Right ventricle myocardium superior (tissue), 1 donor: Measurements from ENCODE around the gene SLIT3. TPM values are rescaled to one million over a fixed set of nuclear protein-coding genes. Genes with fewer than 3 reads are reported as not detected.

Experiments used
- ATAC-seq: fragments of 200-7000 bp; cut with Tn5 transposase; one replicate; pipeline ENCODE4 v1.9.1; 2020; ENCODE audit warnings: mild to moderate bottlenecking; ENCODE audit not compliant: poor library complexity
- DNase-seq: peaks from one replicate; pipeline ENCODE4 v3.0.0-alpha.2; 2020
- intact Hi-C: fragments of 100-400 bp; cut with DNase I; formaldehyde crosslinking; loops from one replicate; pipeline ENCODE4 v1.11.2; 2022
- total RNA-seq: library from RNA; stranded (reverse); fragmentation: NEBNext Ultra II Directional; extraction: Animal tissue kit (Norgen Biotek cat#: 25700); gene quantifications from one replicate; pipeline ENCODE4 v1.2.1, GENCODE V29; 2021
- donor health status: DM: no; HTN: yes; CAD: no; lungs with severe emphysema.

The SLIT3 gene
- total RNA-seq, 1 donor from 2014 or later = 12.5 TPM

DNA sequence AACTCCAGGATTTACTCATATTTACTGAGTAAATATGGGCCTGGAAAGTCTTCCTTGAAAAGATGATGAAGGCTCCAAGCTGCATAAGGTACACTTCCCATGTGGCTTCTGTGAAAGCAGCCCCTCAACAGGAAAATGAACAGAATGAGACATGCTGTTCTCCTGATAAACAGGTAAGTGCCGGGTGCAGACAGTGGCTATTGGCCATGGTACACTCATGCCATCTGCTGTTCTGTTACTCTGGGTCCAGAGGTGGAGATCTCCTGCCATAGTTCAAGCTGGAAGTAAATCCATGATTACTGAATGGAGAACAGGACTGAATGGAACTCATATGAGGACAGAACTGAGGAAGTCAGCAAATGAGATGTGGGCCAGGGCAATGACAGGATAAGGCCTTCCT is 103.6 kb downstream of the SLIT3 start:
- ATAC-seq (peak; percentile 80), DNase-seq (no peak)
- intact Hi-C loops = loop anchor here (5.0 kb wide), 1 partner anchor 210 kb away; no protein-coding TSS in a partner anchor

DNA sequence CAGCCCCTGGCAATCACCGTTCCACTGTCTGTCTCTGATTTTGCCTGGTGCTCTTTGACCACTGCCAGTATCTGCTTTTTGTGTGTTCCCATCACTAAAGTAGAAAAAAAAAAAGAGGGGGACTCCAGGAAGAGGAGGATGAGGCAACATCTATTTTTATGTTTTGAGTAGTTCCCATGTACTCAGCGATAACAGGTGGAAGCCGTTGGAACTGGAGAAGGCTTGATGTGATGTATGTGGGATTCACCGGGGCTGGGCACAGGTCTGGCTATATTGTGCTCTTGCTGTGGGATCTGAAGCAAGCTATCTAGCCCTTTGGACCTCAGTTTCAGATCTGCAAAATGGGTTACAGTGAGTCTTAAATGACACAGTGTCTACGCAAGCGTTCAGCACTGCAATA is 104.9 kb downstream of the SLIT3 start:
- intact Hi-C loops = loop anchor here (5.0 kb wide), 1 partner anchor 209 kb away; no protein-coding TSS in a partner anchor
- DNase-seq (no peak), ATAC-seq (no peak)

DNA sequence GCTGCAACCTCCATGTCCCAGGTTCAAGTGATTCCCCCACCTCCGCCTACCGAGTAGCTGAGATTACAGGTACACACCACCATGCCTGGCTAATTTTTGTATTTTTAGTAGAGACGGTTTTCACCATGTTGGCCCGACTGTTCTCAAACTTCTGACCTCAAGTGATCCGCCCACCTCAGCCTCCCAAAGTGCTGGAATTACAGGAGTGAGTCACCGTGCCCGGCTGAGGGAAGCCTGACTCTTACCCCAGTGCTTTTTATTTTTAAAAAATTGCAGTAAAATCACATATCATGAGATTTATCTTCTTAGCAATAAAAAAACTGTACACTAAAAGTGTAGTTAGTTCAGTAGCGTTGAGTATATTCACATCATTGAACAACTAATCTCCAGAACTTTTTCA is 105.3 kb downstream of the SLIT3 start:
- intact Hi-C loops = loop anchor here (5.0 kb wide), 1 partner anchor 208 kb away; no protein-coding TSS in a partner anchor
- ATAC-seq = no peak
- no peak for DNase-seq

DNA sequence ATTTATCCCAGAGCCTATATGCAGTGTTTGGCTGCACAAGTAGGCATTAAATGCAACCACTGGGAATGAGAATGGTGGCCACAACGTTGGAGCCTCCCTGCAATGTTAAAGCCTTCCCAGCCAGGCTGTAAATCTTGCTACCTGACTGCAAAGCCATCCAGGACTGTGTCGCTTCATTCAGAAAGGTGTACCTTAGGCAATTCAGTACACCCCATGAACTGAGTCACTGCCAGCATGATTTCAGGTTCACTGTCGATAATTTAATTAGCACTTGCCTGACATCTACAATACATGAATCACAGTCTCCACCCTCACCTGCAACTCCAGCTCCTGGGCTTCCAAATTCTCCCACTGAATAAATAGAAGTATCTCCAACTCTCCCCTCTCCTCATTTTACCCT is 108.4 kb downstream of the SLIT3 start:
- no peak for DNase-seq
- intact Hi-C loops = no loop called here
- ATAC-seq = no peak

- peak; percentile 65 for ATAC-seq
- intact Hi-C loops = no loop called here
- no peak for DNase-seq
Measured at GRCh38 chr5:169190849-169191248, 110.1 kb downstream of the SLIT3 start.

GRCh38 chr5:169185626-169186025 is 115.3 kb downstream of the SLIT3 start:
- peak; percentile 85 for ATAC-seq
- intact Hi-C loops = no loop called here
- no peak for DNase-seq

DNA sequence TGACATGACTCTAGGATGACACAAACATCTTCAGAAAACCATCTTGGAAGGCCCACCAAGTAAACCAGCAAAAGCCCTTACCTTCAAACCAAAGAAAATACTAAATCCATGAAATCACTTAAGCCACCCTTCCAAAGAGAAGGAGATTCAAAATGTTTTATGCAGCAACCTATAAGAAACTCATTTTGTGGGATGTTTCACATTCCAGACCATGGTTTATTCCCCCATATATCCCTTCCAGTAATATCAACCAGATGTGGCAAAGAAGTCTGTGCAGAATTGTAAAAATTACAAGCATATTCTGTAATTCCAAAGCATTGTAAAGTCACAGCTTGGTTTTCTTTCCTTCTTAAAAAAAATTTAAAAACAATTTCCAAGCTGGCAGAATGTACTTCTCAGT is 117.4 kb downstream of the SLIT3 start:
- ATAC-seq (no peak), DNase-seq (no peak)
- intact Hi-C loops = no loop called here

GRCh38 chr5:169182797-169183196 is 118.1 kb downstream of the SLIT3 start:
- ATAC-seq = no peak
- DNase-seq = no peak
- intact Hi-C loops = no loop called here

- intact Hi-C loops = no loop called here
- ATAC-seq (no peak), DNase-seq (no peak)
Measured at GRCh38 chr5:169181814-169182213, 119.1 kb downstream of the SLIT3 start.

- ATAC-seq (no peak), DNase-seq (no peak)
- intact Hi-C loops = no loop called here
Measured at GRCh38 chr5:169178754-169179153, 122.2 kb downstream of the SLIT3 start.

DNA sequence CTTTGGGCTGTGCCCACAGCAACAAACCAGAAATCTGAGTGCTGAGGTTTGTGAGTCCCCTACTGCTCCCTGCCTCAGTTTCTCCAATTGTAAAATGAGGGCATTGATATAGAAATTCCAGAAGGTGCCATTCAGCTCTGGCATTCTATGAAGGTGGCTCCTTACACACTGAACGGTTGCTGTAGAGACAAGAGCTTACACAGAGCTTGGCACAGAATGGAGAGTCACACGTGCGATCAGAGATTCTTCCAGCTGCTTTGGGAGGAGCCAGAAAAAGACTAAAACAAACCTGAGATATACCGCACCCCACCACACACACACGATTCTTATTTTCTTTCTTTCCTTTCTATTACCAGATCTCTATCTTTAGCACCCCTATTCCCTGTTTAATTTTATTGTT is 122.7 kb downstream of the SLIT3 start:
- intact Hi-C loops = no loop called here
- peak; percentile 49 for ATAC-seq
- no peak for DNase-seq

- intact Hi-C loops = no loop called here
- DNase-seq (no peak), ATAC-seq (no peak)
Measured at GRCh38 chr5:169176709-169177694, 123.9 kb downstream of the SLIT3 start.

- ATAC-seq (no peak), DNase-seq (no peak)
- intact Hi-C loops = no loop called here
Measured at GRCh38 chr5:169175733-169176132, 125.2 kb downstream of the SLIT3 start.

- DNase-seq (no peak), ATAC-seq (no peak)
- intact Hi-C loops = no loop called here
Measured at GRCh38 chr5:169174923-169175322, 126.0 kb downstream of the SLIT3 start.

- intact Hi-C loops = no loop called here
- ATAC-seq = no peak
- no peak for DNase-seq
Measured at GRCh38 chr5:169173372-169173771, 127.6 kb downstream of the SLIT3 start.

DNA sequence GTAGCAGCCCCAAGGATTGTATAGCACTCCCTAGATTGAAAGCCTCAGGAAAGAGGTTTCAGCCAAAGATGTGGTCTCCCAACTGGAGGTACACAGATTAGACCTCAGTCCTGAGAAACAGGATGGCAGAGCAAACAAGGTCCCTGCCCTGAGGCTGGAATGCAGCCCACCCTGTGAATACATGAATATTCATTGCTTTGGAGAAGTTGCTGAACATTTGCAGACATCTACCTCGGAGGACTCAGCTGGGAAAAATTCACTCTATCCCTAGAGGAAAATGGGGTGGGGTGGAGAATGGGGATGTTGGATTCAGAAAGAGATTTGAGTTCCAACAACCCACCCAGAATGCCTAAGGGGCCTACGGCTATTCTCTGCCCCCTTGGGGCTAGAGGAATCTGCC is 129.4 kb downstream of the SLIT3 start:
- ATAC-seq (no peak), DNase-seq (no peak)
- intact Hi-C loops = no loop called here

GRCh38 chr5:169169783-169170182 is 131.2 kb downstream of the SLIT3 start:
- intact Hi-C loops = no loop called here
- ATAC-seq = no peak
- no peak for DNase-seq

GRCh38 chr5:169168280-169168679 is 132.7 kb downstream of the SLIT3 start:
- intact Hi-C loops = no loop called here
- no peak for ATAC-seq
- no peak for DNase-seq

GRCh38 chr5:169166078-169166477 is 134.9 kb downstream of the SLIT3 start:
- intact Hi-C loops = no loop called here
- ATAC-seq = no peak

GRCh38 chr5:169165052-169165451 is 135.9 kb downstream of the SLIT3 start:
- intact Hi-C loops = no loop called here
- no peak for DNase-seq
- no peak for ATAC-seq

More at GRCh38 chr5:169166078-169166477, 134.9 kb downstream of the SLIT3 start:
- no peak for DNase-seq
